ENCODE data around the gene PMIS2.

PMIS2 gene

DNA sequence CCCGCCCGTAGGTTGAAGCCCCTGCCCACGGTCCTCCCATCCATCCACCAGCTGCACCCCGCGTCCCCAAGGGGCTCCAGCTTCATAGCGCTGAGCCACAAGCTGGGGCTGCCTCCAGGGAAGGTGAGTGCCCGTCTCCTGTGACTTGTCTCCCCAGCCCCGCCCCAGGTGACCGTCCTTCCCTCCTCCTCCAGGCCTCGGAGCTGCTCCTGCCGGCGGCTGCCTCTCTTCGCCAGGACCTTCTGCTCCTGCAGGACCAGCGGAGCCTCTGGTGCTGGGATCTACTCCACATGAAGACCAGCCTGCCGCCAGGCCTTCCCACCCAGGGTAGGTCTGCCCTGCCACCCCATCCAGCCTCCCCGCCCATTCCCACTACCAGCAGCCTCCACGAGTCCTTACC is 34.0 kb downstream of the PMIS2 start:
- Mint-ChIP-seq H3K27ac (no peak overlapping the region), H3K4me1 (ENCODE audit: low read depth) (no peaks in the 10 kb centered on the region), H3K4me3 (no peak overlapping the region), H3K9me3 (no peaks in the 10 kb centered on the region), H3K27me3 (ENCODE audit: low read depth) (no peaks in the 10 kb centered on the region), H3K36me3 (ENCODE audit: low read depth) (peaks cover 12% of the 10 kb centered on the region)

- Mint-ChIP-seq H3K27me3 (ENCODE audit: low read depth) (no peaks in the 10 kb centered on the region), H3K36me3 (ENCODE audit: low read depth) (peaks cover 10% of the 10 kb centered on the region), H3K27ac (no peak overlapping the region)
These were observed 35.7 kb downstream of the PMIS2 start for GRCh38 chr19:35621708-35622107.

GRCh38 chr19:35622750-35623149 is 36.8 kb downstream of the PMIS2 start:
- Mint-ChIP-seq H3K27me3 (ENCODE audit: low read depth) (no peaks in the 10 kb centered on the region), H3K36me3 (ENCODE audit: low read depth) (peaks cover 10% of the 10 kb centered on the region), H3K4me1 (ENCODE audit: low read depth) (no peaks in the 10 kb centered on the region), H3K4me3 (no peak overlapping the region), H3K9me3 (no peaks in the 10 kb centered on the region), H3K27ac (no peak overlapping the region)

More at GRCh38 chr19:35621708-35622107, 35.7 kb downstream of the PMIS2 start:
- Mint-ChIP-seq H3K4me3 (no peak overlapping the region), H3K4me1 (ENCODE audit: low read depth) (no peaks in the 10 kb centered on the region), H3K9me3 (no peaks in the 10 kb centered on the region)

GRCh38 chr19:35623327-35624010 is 37.5 kb downstream of the PMIS2 start:
- Mint-ChIP-seq H3K4me3 (no peak overlapping the region), H3K9me3 (no peaks in the 10 kb centered on the region), H3K4me1 (ENCODE audit: low read depth) (peaks cover 4% of the 10 kb centered on the region), H3K27me3 (ENCODE audit: low read depth) (no peaks in the 10 kb centered on the region), H3K36me3 (ENCODE audit: low read depth) (peaks cover 10% of the 10 kb centered on the region), H3K27ac (no peak overlapping the region)

DNA sequence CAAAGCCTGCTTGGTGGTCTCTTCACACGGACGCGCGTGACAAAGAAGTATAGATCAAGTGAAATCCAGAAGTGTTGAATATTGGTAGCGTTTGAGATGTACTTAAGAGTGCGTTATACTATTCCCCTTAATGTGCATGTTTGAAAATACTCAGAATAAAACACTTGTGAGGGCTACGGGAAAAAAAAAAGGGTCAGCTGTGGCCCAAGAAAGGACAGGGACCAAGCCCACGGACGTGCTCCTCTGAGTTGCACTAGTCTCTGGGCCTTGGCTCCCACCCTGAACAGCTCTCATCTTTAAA is 42.2 kb downstream of the PMIS2 start:
- H3K9me3 Mint-ChIP-seq = no peaks in the 10 kb centered on the region
- peaks cover 18% of the 10 kb centered on the region for H3K4me1 Mint-ChIP-seq (ENCODE audit: low read depth)
- H3K4me3 Mint-ChIP-seq = peak overlapping the region; percentile 100
- peak overlapping the region; percentile 100 for H3K27ac Mint-ChIP-seq
- peaks cover 26% of the 10 kb centered on the region for H3K36me3 Mint-ChIP-seq (ENCODE audit: low read depth)
- H3K27me3 Mint-ChIP-seq (ENCODE audit: low read depth) = no peaks in the 10 kb centered on the region

- peaks cover 27% of the 10 kb centered on the region for H3K36me3 Mint-ChIP-seq (ENCODE audit: low read depth)
- H3K9me3 Mint-ChIP-seq = no peaks in the 10 kb centered on the region
- H3K27ac Mint-ChIP-seq = peak within 1 kb of the TSS; percentile 100
- peak within 1 kb of the TSS; percentile 100 for H3K4me3 Mint-ChIP-seq
- no peaks in the 10 kb centered on the region for H3K27me3 Mint-ChIP-seq (ENCODE audit: low read depth)
- H3K4me1 Mint-ChIP-seq (ENCODE audit: low read depth) = peaks cover 20% of the 10 kb centered on the region
These were observed 42.8 kb downstream of the PMIS2 start, which contains the start of gene RBM42 for GRCh38 chr19:35628565-35629331. RBM42 (plus strand) TSS chr19:35629036; CDS start chr19:35629154, 118 bp downstream.

DNA sequence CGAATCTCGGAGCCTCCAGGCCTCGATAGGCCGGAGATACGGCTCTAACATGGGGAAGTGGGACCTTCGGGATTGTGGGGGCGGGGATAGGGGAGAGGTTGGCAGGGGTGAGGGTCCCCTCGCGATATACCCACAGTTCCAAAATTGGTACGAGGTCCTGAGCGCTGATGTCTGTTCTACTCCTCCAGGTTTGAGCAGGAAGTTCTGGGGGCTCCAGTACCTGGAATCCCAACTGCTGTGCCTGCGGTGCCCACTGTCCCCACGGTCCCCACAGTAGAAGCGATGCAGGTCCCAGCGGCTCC is 43.3 kb downstream of the PMIS2 start:
- Mint-ChIP-seq H3K27ac (peak overlapping the region; percentile 100), H3K27me3 (ENCODE audit: low read depth) (no peaks in the 10 kb centered on the region), H3K4me1 (ENCODE audit: low read depth) (peaks cover 20% of the 10 kb centered on the region), H3K9me3 (no peaks in the 10 kb centered on the region), H3K4me3 (peak overlapping the region; percentile 100), H3K36me3 (ENCODE audit: low read depth) (peaks cover 27% of the 10 kb centered on the region)

DNA sequence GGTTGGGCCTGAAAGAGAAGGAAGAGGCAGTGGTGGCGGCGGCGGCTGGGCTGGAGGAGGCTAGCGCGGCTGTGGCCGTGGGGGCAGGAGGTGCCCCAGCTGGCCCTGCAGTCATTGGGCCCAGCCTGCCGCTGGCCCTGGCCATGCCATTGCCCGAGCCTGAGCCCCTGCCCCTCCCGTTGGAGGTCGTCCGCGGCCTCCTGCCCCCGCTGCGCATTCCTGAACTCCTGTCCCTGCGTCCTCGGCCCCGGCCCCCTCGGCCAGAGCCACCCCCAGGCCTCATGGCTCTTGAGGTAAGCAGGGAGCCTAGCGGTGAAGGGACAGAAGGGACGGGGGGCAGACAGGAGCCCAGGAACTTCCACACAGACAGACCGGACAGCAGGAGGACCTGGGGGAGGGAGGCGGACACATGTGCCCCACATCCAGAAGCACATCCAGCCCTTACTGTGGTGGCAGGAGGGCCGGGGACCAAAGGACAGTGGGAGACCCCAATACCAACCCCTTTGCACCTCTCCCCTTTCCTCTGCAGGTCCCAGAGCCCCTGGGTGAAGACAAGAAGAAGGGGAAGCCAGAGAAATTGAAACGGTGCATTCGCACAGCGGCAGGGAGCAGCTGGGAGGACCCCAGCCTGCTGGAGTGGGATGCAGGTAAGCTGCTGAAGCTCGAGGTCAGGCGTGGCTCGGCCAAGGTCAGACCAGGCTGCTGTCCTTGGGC is 47.9 kb downstream of the PMIS2 start:
- H3K27ac Mint-ChIP-seq = no peak overlapping the region
- H3K9me3 Mint-ChIP-seq = no peaks in the 10 kb centered on the region
- H3K36me3 Mint-ChIP-seq (ENCODE audit: low read depth) = peaks cover 42% of the 10 kb centered on the region
- H3K27me3 Mint-ChIP-seq (ENCODE audit: low read depth) = no peaks in the 10 kb centered on the region
- peaks cover 16% of the 10 kb centered on the region for H3K4me1 Mint-ChIP-seq (ENCODE audit: low read depth)
- no peak overlapping the region for H3K4me3 Mint-ChIP-seq

DNA sequence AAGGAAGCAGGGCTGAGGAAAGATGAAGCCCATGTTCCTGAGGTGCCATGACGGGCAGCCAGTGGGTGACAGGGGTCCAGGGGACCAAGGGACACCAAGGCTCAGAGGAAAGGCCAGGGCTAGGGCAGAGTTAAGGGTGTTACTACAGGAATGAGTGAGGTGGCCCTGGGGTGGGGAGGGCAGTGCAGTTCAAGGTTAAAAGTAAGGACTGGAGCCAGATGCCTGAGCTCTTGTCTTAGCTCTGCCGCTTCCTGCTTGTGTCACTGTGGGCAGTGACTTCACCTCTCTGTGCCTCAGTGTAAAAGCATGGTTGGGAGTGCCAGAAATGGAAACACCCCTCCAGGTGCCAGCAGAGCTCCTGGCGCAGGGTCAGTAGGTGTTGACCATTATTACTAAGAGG is 50.7 kb downstream of the PMIS2 start:
- no peaks in the 10 kb centered on the region for H3K27me3 Mint-ChIP-seq (ENCODE audit: low read depth)
- no peak overlapping the region for H3K27ac Mint-ChIP-seq
- H3K4me3 Mint-ChIP-seq = no peak overlapping the region
- no peaks in the 10 kb centered on the region for H3K9me3 Mint-ChIP-seq
- H3K36me3 Mint-ChIP-seq (ENCODE audit: low read depth) = peaks cover 33% of the 10 kb centered on the region
- H3K4me1 Mint-ChIP-seq (ENCODE audit: low read depth) = peaks cover 6% of the 10 kb centered on the region

All from T-helper 1 cell treated with Interleukin-12 subunit alpha and Interleukin-12 subunit beta and Interleukin-4 antibody, amounts not matched to agents 30 μg/mL and 1 μg/mL, for 36 hours (primary cell).